ENCODE data around the gene RGS17. TPM values are rescaled to one million over a fixed set of nuclear protein-coding genes. Genes with fewer than 3 reads are reported as not detected.
"Not testable (repeated sequence)": the region's sequence is repeated elsewhere in the genome, so short reads cannot be mapped to it uniquely, and the experiment has no call there.

RGS17 gene
- not detected for total RNA-seq

- no peak for DNase-seq
Measured at GRCh38 chr6:153131037-153131981, at the start of gene RGS17. TSS of gene RGS17 (minus strand) at chr6:153131282. CDS start at chr6:153044018, 87,264 bp downstream.

- DNase-seq = no peak
Measured at GRCh38 chr6:153172815-153173214, 41.7 kb upstream of the RGS17 start.

GRCh38 chr6:153170511-153170910 lies 39.4 kb upstream of the RGS17 start:
- no peak for DNase-seq

GRCh38 chr6:153167907-153168306 lies 36.8 kb upstream of the RGS17 start:
- no peak for DNase-seq

- DNase-seq = no peak
Measured at GRCh38 chr6:153167061-153167891, 36.2 kb upstream of the RGS17 start.

- DNase-seq = no peak
Measured at GRCh38 chr6:153162646-153163045, 31.6 kb upstream of the RGS17 start.

GRCh38 chr6:153162172-153162571 lies 31.1 kb upstream of the RGS17 start:
- no peak for DNase-seq

- no peak for DNase-seq
Measured at GRCh38 chr6:153160221-153160620, 29.1 kb upstream of the RGS17 start.

GRCh38 chr6:153150752-153151440 lies 19.8 kb upstream of the RGS17 start:
- no peak for DNase-seq

- no peak for DNase-seq
Measured at GRCh38 chr6:153150371-153150751, 19.3 kb upstream of the RGS17 start.

- no peak for DNase-seq
Measured at GRCh38 chr6:153149891-153150290, 18.8 kb upstream of the RGS17 start.

- no peak for DNase-seq
Measured at GRCh38 chr6:153146413-153146812, 15.3 kb upstream of the RGS17 start.

GRCh38 chr6:153145591-153145990 lies 14.5 kb upstream of the RGS17 start:
- no peak for DNase-seq

- DNase-seq = no peak
Measured at GRCh38 chr6:153143200-153143599, 12.1 kb upstream of the RGS17 start.

- DNase-seq = no peak
Measured at GRCh38 chr6:153140299-153140698, 9.2 kb upstream of the RGS17 start.

GRCh38 chr6:153138930-153139329 lies 7.8 kb upstream of the RGS17 start:
- no peak for DNase-seq

- no peak for DNase-seq
Measured at GRCh38 chr6:153135681-153136080, 4.6 kb upstream of the RGS17 start.

GRCh38 chr6:153133667-153134066 lies 2.6 kb upstream of the RGS17 start:
- DNase-seq = not testable (repeated sequence)

- DNase-seq = no peak
Measured at GRCh38 chr6:153130515-153131036, 506 bp downstream of the RGS17 start.

GRCh38 chr6:153129873-153130514 lies 1.1 kb downstream of the RGS17 start:
- no peak for DNase-seq

GRCh38 chr6:153126218-153126617 lies 4.9 kb downstream of the RGS17 start:
- DNase-seq = no peak

- no peak for DNase-seq
Measured at GRCh38 chr6:153125032-153125431, 6.0 kb downstream of the RGS17 start.

All from effector CD4-positive, alpha-beta T cell (primary cell).